IMR-90 (cell line): ENCODE results near the gene CYB5B. TPM values are rescaled to one million over a fixed set of nuclear protein-coding genes. Genes with fewer than 3 reads are reported as not detected.

Source experiments
- ATAC-seq: fragments of 200-7000 bp; cut with Tn5 transposase; 2 replicates; pipeline ENCODE4 v1.9.1; 2020; ENCODE audit warnings: low read depth, mild to moderate bottlenecking, moderate library complexity
- BruUV-seq: library from RNA; stranded (reverse); fragments of 400-500 nt; replicated peaks from 2 replicates; lab custom pipeline; 2021; lab: Mats Ljungman, UMichigan
- CTCF ChIA-PET: fragments of 300-600 bp; formaldehyde crosslinking; extraction: SDS; loops from one replicate; lab custom pipeline; 2021; ENCODE audit warnings: antibody characterized with exemption; lab: Yijun Ruan, JAX
- POLR2A ChIA-PET: fragments of 300-600 bp; sonication (Branson Sonifier 250); formaldehyde crosslinking; loops from one replicate; lab custom pipeline; 2022; ENCODE audit warnings: antibody characterized with exemption; ENCODE audit not compliant: unreplicated experiment; lab: Charles Lee
- DNase-seq: peaks from one replicate; pipeline ENCODE4 v3.0.0; 2013
- H2AFZ ChIP-seq: replicated peaks from 2 replicates; pipeline ENCODE3; 2013; ENCODE audit warnings: low read length, mild to moderate bottlenecking; ENCODE audit not compliant: poor library complexity
- H2AK5ac ChIP-seq: 2 replicates; pipeline ENCODE4 v1.6.1; 2013; ENCODE audit warnings: low read depth, low read length, inconsistent platforms
- H2AK9ac ChIP-seq: replicated peaks from 2 replicates; pipeline ENCODE3; 2013; ENCODE audit warnings: mild to moderate bottlenecking, low read depth, low read length, moderate library complexity; ENCODE audit not compliant: poor library complexity
- H2BK120ac ChIP-seq: 2 replicates; pipeline ENCODE4 v1.6.1; 2013; ENCODE audit warnings: low read depth, low read length, inconsistent platforms
- H2BK15ac ChIP-seq: 3 replicates; pipeline ENCODE4 v1.6.1; 2013; ENCODE audit warnings: low read depth, low read length, inconsistent platforms
- H2BK20ac ChIP-seq: 2 replicates; pipeline ENCODE4 v1.6.1; 2013; ENCODE audit warnings: low read depth, mild to moderate bottlenecking, inconsistent platforms, low read length, moderate library complexity
- H2BK5ac ChIP-seq: 2 replicates; pipeline ENCODE4 v1.6.1; 2013; ENCODE audit warnings: mild to moderate bottlenecking, low read depth, low read length, inconsistent platforms; ENCODE audit not compliant: poor library complexity, severe bottlenecking
- H3K14ac ChIP-seq: replicated peaks from 2 replicates; pipeline ENCODE4 v1.6.1; 2013; ENCODE audit warnings: low read depth, low read length, inconsistent platforms
- H3K18ac ChIP-seq: 2 replicates; pipeline ENCODE4 v1.6.1; 2013; ENCODE audit warnings: low read depth, low read length, control low read depth
- H3K23ac ChIP-seq: 2 replicates; pipeline ENCODE4 v1.6.1; 2013; ENCODE audit warnings: low read depth, low read length, inconsistent platforms
- H3K27ac ChIP-seq: 2 replicates; pipeline ENCODE4 v1.5.1; 2013; ENCODE audit warnings: mild to moderate bottlenecking, control low read depth, low read length; ENCODE audit not compliant: insufficient read depth
- H3K27me3 ChIP-seq: 2 replicates; pipeline ENCODE4 v1.6.1; 2013; ENCODE audit warnings: low read length; ENCODE audit not compliant: control insufficient read depth, insufficient read depth
- H3K36me3 ChIP-seq: 2 replicates; pipeline ENCODE4 v1.6.1; 2013; ENCODE audit warnings: low read length, mixed read lengths; ENCODE audit not compliant: control insufficient read depth, insufficient read depth
- H3K4ac ChIP-seq: 2 replicates; pipeline ENCODE4 v1.6.1; 2013; ENCODE audit warnings: low read depth, low read length, inconsistent platforms
- H3K4me1 ChIP-seq: 2 replicates; pipeline ENCODE4 v1.6.1; 2013; ENCODE audit warnings: low read length, mixed read lengths; ENCODE audit not compliant: control insufficient read depth, insufficient read depth
- H3K4me2 ChIP-seq: 2 replicates; pipeline ENCODE4 v1.6.1; 2013; ENCODE audit warnings: low read depth, mild to moderate bottlenecking, control low read depth, low read length, moderate library complexity
- H3K4me3 ChIP-seq: 2 replicates; pipeline ENCODE4 v1.5.1; 2013; ENCODE audit warnings: low read depth, mild to moderate bottlenecking, control low read depth, low read length, moderate library complexity; ENCODE audit not compliant: insufficient read depth
- H3K56ac ChIP-seq: 2 replicates; pipeline ENCODE4 v1.6.1; 2013; ENCODE audit warnings: low read length, inconsistent platforms; ENCODE audit not compliant: insufficient read depth; ENCODE audit errors: extremely low read depth
- H3K79me1 ChIP-seq, 2 experiments: 2 replicates each; pipeline ENCODE4 v1.6.1; 2013; ENCODE audit warnings: low read length in 2 of 2, inconsistent platforms in 1 of 2, low read depth in 1 of 2
- H3K9ac ChIP-seq: 2 replicates; pipeline ENCODE4 v1.6.1; 2013; ENCODE audit warnings: low read depth, low read length, control low read depth
- H3K9me1 ChIP-seq: 2 replicates; pipeline ENCODE4 v1.6.1; 2013; ENCODE audit warnings: low read length, inconsistent platforms; ENCODE audit not compliant: insufficient read depth
- H3K9me3 ChIP-seq: 2 replicates; pipeline ENCODE4 v1.6.1; 2013; ENCODE audit warnings: low read length; ENCODE audit not compliant: control insufficient read depth, insufficient read depth
- H4K20me1 ChIP-seq: 2 replicates; pipeline ENCODE4 v1.6.1; 2013; ENCODE audit warnings: low read length, inconsistent platforms; ENCODE audit not compliant: insufficient read depth
- H4K5ac ChIP-seq: 2 replicates; pipeline ENCODE4 v1.6.1; 2013; ENCODE audit warnings: mild to moderate bottlenecking, low read depth, low read length, control low read depth
- H4K8ac ChIP-seq, 2 experiments: 2 replicates each; pipeline ENCODE4 v1.6.1; 2013; ENCODE audit warnings: low read depth in 2 of 2, low read length in 2 of 2, control low read depth in 1 of 2, inconsistent platforms in 1 of 2
- H4K91ac ChIP-seq: 2 replicates; pipeline ENCODE4 v1.6.1; 2013; ENCODE audit warnings: low read depth, low read length, inconsistent platforms; ENCODE audit not compliant: insufficient read depth
- BHLHE40 ChIP-seq: fragments of 150-350 bp; IDR thresholded peaks from 2 replicates; pipeline ENCODE4 v1.6.1; 2016; ENCODE audit warnings: mild to moderate bottlenecking, low read depth, low read length
- CHD1 ChIP-seq: IDR thresholded peaks from 2 replicates; pipeline ENCODE4 v1.6.1; 2012; ENCODE audit warnings: low read depth, low read length, improper control_type of control experiment
- FOS ChIP-seq: fragments of 150-350 bp; IDR thresholded peaks from 2 replicates; pipeline ENCODE4 v1.6.1; 2016; ENCODE audit warnings: low read depth, low read length
- MAFK ChIP-seq: IDR thresholded peaks from 2 replicates; pipeline ENCODE4 v1.6.1; 2012; ENCODE audit warnings: low read depth, low read length, improper control_type of control experiment
- MAZ ChIP-seq: IDR thresholded peaks from 2 replicates; pipeline ENCODE4 v1.6.1; 2012; ENCODE audit warnings: low read depth, mild to moderate bottlenecking, low read length, improper control_type of control experiment, moderate library complexity, borderline replicate concordance
- MXI1 ChIP-seq: IDR thresholded peaks from 2 replicates; pipeline ENCODE4 v1.6.1; 2012; ENCODE audit warnings: low read depth, mild to moderate bottlenecking, low read length, moderate library complexity, borderline replicate concordance
- NFE2L2 ChIP-seq: fragments of 150-350 bp; IDR thresholded peaks from 2 replicates; pipeline ENCODE4 v1.6.1; 2016; ENCODE audit warnings: low read depth, mild to moderate bottlenecking, low read length
- POLR2A ChIP-seq: IDR thresholded peaks from 2 replicates; pipeline ENCODE4 v1.6.1; 2012; ENCODE audit warnings: mild to moderate bottlenecking, low read depth, low read length
- RAD21 ChIP-seq: IDR thresholded peaks from 2 replicates; pipeline ENCODE4 v1.6.1; 2012; ENCODE audit warnings: low read length, improper control_type of control experiment
- RCOR1 ChIP-seq: IDR thresholded peaks from 2 replicates; pipeline ENCODE4 v1.6.1; 2012; ENCODE audit warnings: mild to moderate bottlenecking, low read length, improper control_type of control experiment; ENCODE audit not compliant: insufficient replicate concordance
- RFX5 ChIP-seq: IDR thresholded peaks from 2 replicates; pipeline ENCODE4 v1.8.0; 2012; ENCODE audit warnings: low read depth, mild to moderate bottlenecking, low read length, moderate library complexity
- SMC3 ChIP-seq: fragments of 150-350 bp; IDR thresholded peaks from 2 replicates; pipeline ENCODE4 v1.6.1; 2016; ENCODE audit warnings: low read depth, mild to moderate bottlenecking, antibody characterized with exemption, low read length, moderate library complexity
- WGBS, 2 experiments: methylation state at CpG; one replicate each; pipeline versions ENCODE4 v1.1.5 to v1.1.7; 2013; ENCODE audit warnings: missing lambda C conversion rate in 2 of 2; ENCODE audit not compliant: insufficient read length in 1 of 2; ENCODE audit errors: extremely low coverage in 2 of 2; 5-methylcytosine and 5-hydroxymethylcytosine counted together
- dilution Hi-C: fragments of 300-500 bp; cut with HindIII; formaldehyde crosslinking; loops from one replicate; pipeline ENCODE4 v1.14.3; 2018; ENCODE audit warnings: low sequenced_read_pairs; ENCODE audit not compliant: unreplicated experiment
- in situ Hi-C: fragments of 300-500 bp; cut with MboI; formaldehyde crosslinking; loops from 3 replicates; pipeline ENCODE4 v1.14.3; 2019; ENCODE audit warnings: low sequenced_read_pairs, inconsistent platforms, mixed read lengths
- intact Hi-C: fragments of 100-400 bp; cut with micrococcal nuclease; formaldehyde crosslinking; loops from 2 replicates; pipeline ENCODE4 v1.10.0; 2022
- polyA plus RNA-seq, 3 experiments: library from polyadenylated mRNA; depleted of rRNA; stranded (reverse); fragments of >200 nt; gene quantifications; 2 replicates each; pipeline ENCODE4 v1.2.3, GENCODE V29; 2012; ENCODE audit warnings: low replicate concordance in 1 of 3
- total RNA-seq: library from RNA; depleted of rRNA; stranded (reverse); fragments of >200 nt; gene quantifications from 2 replicates; pipeline ENCODE4 v1.2.3, GENCODE V29; 2012
- TF ChIP-seq, protein P1 (sequence below): fragments of 150-350 bp; IDR thresholded peaks from 2 replicates; pipeline ENCODE4 v1.6.1; 2017; ENCODE audit warnings: mild to moderate bottlenecking, antibody characterized with exemption, low read length, low read depth
- TF ChIP-seq, protein P2 (sequence below): conservative IDR thresholded peaks from 2 replicates; pipeline ENCODE4 v1.5.1; 2012; ENCODE audit warnings: mild to moderate bottlenecking, low read depth, low read length, improper control_type of control experiment

The CYB5B gene
- total and polyA plus RNA-seq, 2 of the 4 experiments (the other 2 are of a cell fraction): 100 to 102 TPM

DNA sequence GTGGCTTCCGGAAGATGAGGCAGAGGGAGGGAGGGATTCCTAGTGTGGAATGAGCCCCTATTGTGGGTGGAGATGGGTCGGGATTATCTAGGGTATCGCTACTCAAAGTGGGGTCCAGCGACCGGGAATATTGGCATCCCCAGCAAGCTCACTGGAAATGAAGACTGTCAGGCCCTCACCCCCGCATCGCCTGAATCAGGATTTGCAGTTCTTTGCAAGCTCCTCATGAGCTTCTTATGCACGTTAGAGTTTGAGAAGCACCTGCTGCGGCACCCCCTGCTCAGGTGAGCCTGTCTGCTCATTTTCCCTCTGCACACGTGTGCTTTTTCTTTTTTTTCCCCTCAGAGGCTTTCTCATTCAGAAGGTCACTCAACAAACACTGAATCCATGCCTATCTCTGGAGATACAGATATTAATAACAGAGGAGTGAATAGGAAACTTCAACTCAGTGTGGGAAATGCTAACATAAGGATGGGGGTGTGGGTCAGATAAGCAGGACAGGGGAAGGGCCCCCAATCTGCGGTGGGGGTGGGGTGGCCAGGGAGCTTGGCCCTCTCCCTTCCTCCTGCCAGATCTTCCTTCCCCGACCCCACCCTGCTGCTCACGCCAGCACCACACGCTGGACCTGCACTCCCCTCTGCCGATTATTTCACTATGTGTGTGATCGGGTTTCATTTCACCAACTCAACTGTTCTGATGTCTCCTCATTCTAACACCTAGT lies 73.6 kb downstream of the CYB5B start:
- 72% methylated on average over 11 of the region's 16 CpGs; no CpG with 5 or more reads in 1 of the 2 experiments for WGBS, 2 experiments
- H3K14ac ChIP-seq: no peak overlapping the region
- DNase-seq: no peak
- H3K27me3 ChIP-seq: no peaks in the 10 kb centered on the region; the same call in 1 of the 2 replicates
- in situ Hi-C loops: no loop called here
- no peaks in the 10 kb centered on the region for H3K36me3 ChIP-seq
- H3K9ac ChIP-seq: no peak overlapping the region
- H2BK5ac ChIP-seq: no peak overlapping the region
- dilution Hi-C loops: no loop called here
- H3K4me3 ChIP-seq: no peak overlapping the region
- TF ChIP-seq, protein P1, sequence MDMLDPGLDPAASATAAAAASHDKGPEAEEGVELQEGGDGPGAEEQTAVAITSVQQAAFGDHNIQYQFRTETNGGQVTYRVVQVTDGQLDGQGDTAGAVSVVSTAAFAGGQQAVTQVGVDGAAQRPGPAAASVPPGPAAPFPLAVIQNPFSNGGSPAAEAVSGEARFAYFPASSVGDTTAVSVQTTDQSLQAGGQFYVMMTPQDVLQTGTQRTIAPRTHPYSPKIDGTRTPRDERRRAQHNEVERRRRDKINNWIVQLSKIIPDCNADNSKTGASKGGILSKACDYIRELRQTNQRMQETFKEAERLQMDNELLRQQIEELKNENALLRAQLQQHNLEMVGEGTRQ: no peak
- TF ChIP-seq FOS (no peak), RAD21 (no peak), SMC3 (no peak), MAZ (no peak), CHD1 (no peak), NFE2L2 (no peak), POLR2A (no peak), RFX5 (no peak), RCOR1 (no peak), MXI1 (no peak), BHLHE40 (no peak), MAFK (no peak)
- TF ChIP-seq, protein P2, sequence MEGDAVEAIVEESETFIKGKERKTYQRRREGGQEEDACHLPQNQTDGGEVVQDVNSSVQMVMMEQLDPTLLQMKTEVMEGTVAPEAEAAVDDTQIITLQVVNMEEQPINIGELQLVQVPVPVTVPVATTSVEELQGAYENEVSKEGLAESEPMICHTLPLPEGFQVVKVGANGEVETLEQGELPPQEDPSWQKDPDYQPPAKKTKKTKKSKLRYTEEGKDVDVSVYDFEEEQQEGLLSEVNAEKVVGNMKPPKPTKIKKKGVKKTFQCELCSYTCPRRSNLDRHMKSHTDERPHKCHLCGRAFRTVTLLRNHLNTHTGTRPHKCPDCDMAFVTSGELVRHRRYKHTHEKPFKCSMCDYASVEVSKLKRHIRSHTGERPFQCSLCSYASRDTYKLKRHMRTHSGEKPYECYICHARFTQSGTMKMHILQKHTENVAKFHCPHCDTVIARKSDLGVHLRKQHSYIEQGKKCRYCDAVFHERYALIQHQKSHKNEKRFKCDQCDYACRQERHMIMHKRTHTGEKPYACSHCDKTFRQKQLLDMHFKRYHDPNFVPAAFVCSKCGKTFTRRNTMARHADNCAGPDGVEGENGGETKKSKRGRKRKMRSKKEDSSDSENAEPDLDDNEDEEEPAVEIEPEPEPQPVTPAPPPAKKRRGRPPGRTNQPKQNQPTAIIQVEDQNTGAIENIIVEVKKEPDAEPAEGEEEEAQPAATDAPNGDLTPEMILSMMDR: no peak
- H4K8ac ChIP-seq: no peak overlapping the region
- no TSS peak for BruUV-seq
- no peak overlapping the region for H2AK9ac ChIP-seq
- no peaks in the 10 kb centered on the region for H4K20me1 ChIP-seq
- H3K18ac ChIP-seq: no peak overlapping the region
- no peak overlapping the region for H3K23ac ChIP-seq
- no peak overlapping the region for H2AK5ac ChIP-seq
- CTCF ChIA-PET: no interaction called here
- H3K9me3 ChIP-seq: peaks cover 2% of the 10 kb centered on the region
- no peak overlapping the region for H2BK20ac ChIP-seq
- intact Hi-C loops: no loop called here
- no peak overlapping the region for H3K4me2 ChIP-seq
- no peak overlapping the region for H4K91ac ChIP-seq
- no peak overlapping the region for H3K4ac ChIP-seq
- H3K79me1 ChIP-seq: no peaks in the 10 kb centered on the region
- H2BK15ac ChIP-seq: no peak overlapping the region
- no peak overlapping the region for H2AFZ ChIP-seq
- H4K5ac ChIP-seq: no peak overlapping the region
- POLR2A ChIA-PET: no interaction called here
- no peak overlapping the region for H2BK120ac ChIP-seq
- no peak for ATAC-seq
- H3K9me1 ChIP-seq: no peaks in the 10 kb centered on the region; the same call in 1 of the 2 replicates
- no peak overlapping the region for H3K27ac ChIP-seq
- H3K4me1 ChIP-seq: no peaks in the 10 kb centered on the region
- no peak overlapping the region for H3K56ac ChIP-seq
